Endothelial cell of umbilical vein (primary cell): Measurements from ENCODE around the gene LAMC1.

Experiments
- CTCF ChIP-seq, 2 donors: IDR thresholded peaks; 1 replicate in 1 of 2; 2 replicates in 1 of 2; pipeline ENCODE4 v1.5.1; 2011; ENCODE audit warnings: low read length in 2 of 2, mild to moderate bottlenecking in 2 of 2, moderate library complexity in 2 of 2, control low read depth in 1 of 2, inconsistent platforms in 1 of 2, low read depth in 1 of 2; ENCODE audit not compliant: insufficient read depth in 1 of 2; ENCODE audit errors: extremely low read depth in 1 of 2
- EZH2 ChIP-seq: IDR thresholded peaks from 2 replicates; pipeline ENCODE4 v1.6.1; 2012; ENCODE audit warnings: borderline replicate concordance, low read depth, mild to moderate bottlenecking, moderate library complexity, low read length, inconsistent platforms; ENCODE audit not compliant: severe bottlenecking
- POLR2A ChIP-seq: IDR thresholded peaks from 2 replicates; pipeline ENCODE4 v1.6.1; 2012; ENCODE audit warnings: low read depth, mild to moderate bottlenecking, control low read depth, low read length

DNA sequence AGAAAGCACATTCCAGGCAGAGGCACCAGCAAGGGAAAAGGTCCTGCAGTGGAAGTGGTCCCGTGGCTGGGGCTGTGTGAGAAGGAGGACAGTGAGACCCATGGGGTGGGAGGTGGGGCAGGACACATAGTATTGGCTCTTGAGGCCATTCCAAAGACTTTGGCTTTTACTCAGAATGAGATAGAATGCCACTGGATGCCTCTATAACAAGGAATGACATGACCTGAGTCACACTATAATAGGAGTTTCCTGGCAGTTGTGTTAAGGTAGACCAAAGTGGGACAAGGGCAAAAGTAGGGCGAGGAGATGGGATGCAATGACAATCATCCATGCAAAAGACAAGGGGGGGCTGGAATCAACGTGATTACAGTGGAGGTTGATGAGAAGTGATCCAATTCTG lies 138.2 kb downstream of the LAMC1 start:
- TF ChIP-seq CTCF (IDR thresholded peaks at IDR 0.05; ENCODE audit: extremely low read depth in 1 of 2, insufficient read depth in 1 of 2, low read depth in 1 of 2, low read length in 2 of 2) (no peak), EZH2 (no peak), POLR2A (no peak)
